Measurements from ENCODE around the gene ARFGEF2.

ARFGEF2 gene

DNA sequence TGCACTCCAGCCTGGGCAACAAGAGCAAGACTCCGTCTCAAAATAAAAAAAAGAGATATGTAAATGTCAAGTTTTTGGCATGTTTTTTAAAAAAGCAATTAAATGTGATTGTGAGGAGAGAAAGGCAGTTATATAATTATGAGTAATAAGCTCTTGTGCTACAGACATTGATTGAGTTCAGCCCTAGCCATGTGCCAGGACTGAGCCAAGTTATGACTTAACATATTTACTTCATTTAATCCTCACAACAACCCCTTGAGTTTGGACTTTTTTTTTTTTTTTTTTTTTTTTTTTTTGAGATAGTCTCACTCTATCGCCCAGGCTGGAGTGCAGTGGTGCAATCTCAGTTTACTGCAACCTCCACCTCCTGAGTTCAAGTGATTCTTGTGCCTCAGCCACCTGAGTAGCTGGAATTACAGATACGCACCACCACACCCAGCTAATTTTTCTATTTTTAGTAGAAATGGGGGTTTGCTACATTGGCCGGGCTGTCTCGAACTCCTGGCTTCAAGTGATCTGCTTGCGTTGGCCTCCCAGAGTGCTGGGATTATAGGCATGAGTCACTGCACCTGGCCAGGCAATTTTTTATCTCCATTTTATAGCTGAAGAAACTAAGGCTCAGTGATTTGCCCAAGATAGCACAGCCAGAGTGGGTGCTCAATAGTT lies 109.6 kb downstream of the ARFGEF2 start:
- DNase-seq (ENCODE audit: low read depth, low spot score): no peak
- no peak overlapping the region for H3K4me3 ChIP-seq (ENCODE audit: low read depth, low read length)
- no peak for TF ChIP-seq CTCF (IDR thresholded peaks at IDR 0.05; ENCODE audit: low read depth, low read length)
- in situ Hi-C loops (cut with HindIII; ENCODE audit: low sequenced_read_pairs): no loop called here

DNA sequence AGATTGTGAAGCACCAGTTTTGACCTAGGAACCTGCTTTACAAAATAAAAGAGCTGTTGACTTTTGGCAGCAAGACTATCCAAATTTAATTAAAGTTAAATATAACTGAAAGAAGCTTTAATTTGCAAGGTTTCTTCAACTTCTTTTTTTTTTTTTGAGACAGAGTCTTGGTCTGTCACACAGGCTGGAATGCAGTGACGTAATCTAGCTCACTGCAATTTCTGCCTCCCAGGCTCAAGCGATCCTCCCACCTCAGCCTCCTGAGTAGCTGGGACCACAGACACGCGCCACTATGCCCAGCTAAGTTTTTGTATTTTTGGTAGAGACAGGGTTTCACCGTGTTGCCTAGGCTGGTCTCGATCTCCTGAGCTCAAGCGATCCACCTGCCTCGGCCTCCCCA lies 110.9 kb downstream of the ARFGEF2 start:
- TF ChIP-seq CTCF (IDR thresholded peaks at IDR 0.05; ENCODE audit: low read depth, low read length): no peak
- in situ Hi-C loops (cut with HindIII; ENCODE audit: low sequenced_read_pairs): no loop called here
- no peak overlapping the region for H3K4me3 ChIP-seq (ENCODE audit: low read depth, low read length)
- DNase-seq (ENCODE audit: low read depth, low spot score): no peak

DNA sequence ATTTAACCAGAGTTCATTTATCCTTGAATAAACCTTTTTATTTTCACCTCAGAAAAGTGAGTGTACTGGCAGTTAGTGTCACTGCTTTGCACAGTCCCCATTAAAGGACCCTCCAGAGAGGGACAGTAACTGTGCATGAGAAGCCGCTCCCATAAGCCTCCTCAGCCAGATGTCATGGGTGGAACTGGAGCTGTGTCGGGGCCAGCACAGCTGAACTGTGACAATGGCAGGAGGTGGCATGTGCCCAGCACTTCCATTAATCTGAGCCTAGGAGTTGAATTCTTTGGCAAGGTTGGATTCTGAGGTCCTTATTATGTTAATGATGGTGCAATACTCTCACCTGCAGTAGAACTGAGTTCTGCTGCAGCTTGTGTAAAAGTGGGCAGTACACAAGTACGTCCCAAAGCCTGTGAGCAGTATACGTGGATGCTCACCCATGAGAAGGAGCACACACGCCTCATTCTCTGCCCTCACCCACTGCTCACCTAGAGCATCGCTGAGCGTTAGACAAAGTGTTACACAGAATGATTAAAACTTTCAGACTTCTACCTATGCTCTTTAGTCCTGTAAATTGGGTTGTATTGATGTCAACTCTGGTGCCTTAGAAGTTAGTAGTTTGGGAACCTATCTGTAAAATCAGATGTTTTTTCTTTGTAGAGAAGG lies 112.7 kb downstream of the ARFGEF2 start:
- in situ Hi-C loops (cut with HindIII; ENCODE audit: low sequenced_read_pairs): no loop called here
- DNase-seq (ENCODE audit: low read depth, low spot score): no peak
- TF ChIP-seq CTCF (IDR thresholded peaks at IDR 0.05; ENCODE audit: low read depth, low read length): no peak
- H3K4me3 ChIP-seq (ENCODE audit: low read depth, low read length): no peak overlapping the region

- in situ Hi-C loops (cut with HindIII; ENCODE audit: low sequenced_read_pairs): no loop called here
- no peak overlapping the region for H3K4me3 ChIP-seq (ENCODE audit: low read depth, low read length)
- TF ChIP-seq CTCF (IDR thresholded peaks at IDR 0.05; ENCODE audit: low read depth, low read length): no peak
- no peak for DNase-seq (ENCODE audit: low read depth, low spot score)
Measured at GRCh38 chr20:49037962-49038387, 116.5 kb downstream of the ARFGEF2 start.

GRCh38 chr20:49039854-49040253 lies 118.3 kb downstream of the ARFGEF2 start:
- no peak for TF ChIP-seq CTCF (IDR thresholded peaks at IDR 0.05; ENCODE audit: low read depth, low read length)
- DNase-seq (ENCODE audit: low read depth, low spot score): no peak
- in situ Hi-C loops (cut with HindIII; ENCODE audit: low sequenced_read_pairs): no loop called here
- H3K4me3 ChIP-seq (ENCODE audit: low read depth, low read length): no peak overlapping the region

GRCh38 chr20:49043000-49043399 lies 121.5 kb downstream of the ARFGEF2 start:
- in situ Hi-C loops (cut with HindIII; ENCODE audit: low sequenced_read_pairs): no loop called here
- TF ChIP-seq CTCF (IDR thresholded peaks at IDR 0.05; ENCODE audit: low read depth, low read length): no peak
- H3K4me3 ChIP-seq (ENCODE audit: low read depth, low read length): no peak overlapping the region
- DNase-seq (ENCODE audit: low read depth, low spot score): no peak
